ENCODE results near the gene ELF5.

ELF5 gene

GRCh38 chr11:34499719-34500500, 13.7 kb downstream of the ELF5 start:
- in situ Hi-C loops (cut with HindIII; ENCODE audit: low pct_unique_long_range_greater_than_20kb, low sequenced_read_pairs), result no loop called here

GRCh38 chr11:34495724-34496377, 17.7 kb downstream of the ELF5 start:
- in situ Hi-C loops (cut with HindIII; ENCODE audit: low pct_unique_long_range_greater_than_20kb, low sequenced_read_pairs), result no loop called here
- TF ChIP-seq JUND (IDR thresholded peaks at IDR 0.05; ENCODE audit: low read depth), result no peak
- DNase-seq (ENCODE audit: low read depth in 1 of 2, low spot score in 1 of 2), result no peak

More at GRCh38 chr11:34499719-34500500, 13.7 kb downstream of the ELF5 start:
- DNase-seq (ENCODE audit: low read depth in 1 of 2, low spot score in 1 of 2), result no peak
- no peak for TF ChIP-seq JUND (IDR thresholded peaks at IDR 0.05; ENCODE audit: low read depth)

DNA sequence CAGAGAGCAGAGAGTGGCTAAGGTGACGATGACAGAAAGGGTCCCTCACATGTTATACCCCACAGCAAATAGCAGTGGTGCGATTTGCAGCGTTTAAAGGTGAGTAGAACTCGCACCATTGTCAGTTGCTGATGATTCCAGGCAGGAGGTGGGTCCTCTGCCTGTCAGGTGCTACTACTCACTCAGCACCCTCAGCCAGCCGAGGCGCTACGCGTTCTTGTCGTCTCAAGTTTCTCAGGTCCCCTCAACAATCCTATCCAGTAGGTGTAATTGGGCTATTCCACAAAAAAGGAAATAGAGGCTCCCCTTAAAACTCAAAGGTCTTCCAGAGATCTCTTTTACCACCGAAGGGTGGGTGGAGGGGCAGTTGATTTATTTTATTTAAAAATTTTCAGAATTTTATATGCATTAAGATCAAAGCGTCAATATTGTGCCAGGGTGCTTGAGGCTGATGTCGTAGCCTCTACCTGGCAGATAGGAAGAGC, 18.3 kb downstream of the ELF5 start:
- TF ChIP-seq JUND (IDR thresholded peaks at IDR 0.05; ENCODE audit: low read depth), result no peak
- no peak for DNase-seq (ENCODE audit: low read depth in 1 of 2, low spot score in 1 of 2)
- in situ Hi-C loops (cut with HindIII; ENCODE audit: low pct_unique_long_range_greater_than_20kb, low sequenced_read_pairs), result no loop called here

GRCh38 chr11:34493926-34494595, 19.5 kb downstream of the ELF5 start:
- in situ Hi-C loops (cut with HindIII; ENCODE audit: low pct_unique_long_range_greater_than_20kb, low sequenced_read_pairs), result no loop called here
- DNase-seq (ENCODE audit: low read depth in 1 of 2, low spot score in 1 of 2), result no peak
- TF ChIP-seq JUND (IDR thresholded peaks at IDR 0.05; ENCODE audit: low read depth), result no peak

DNA sequence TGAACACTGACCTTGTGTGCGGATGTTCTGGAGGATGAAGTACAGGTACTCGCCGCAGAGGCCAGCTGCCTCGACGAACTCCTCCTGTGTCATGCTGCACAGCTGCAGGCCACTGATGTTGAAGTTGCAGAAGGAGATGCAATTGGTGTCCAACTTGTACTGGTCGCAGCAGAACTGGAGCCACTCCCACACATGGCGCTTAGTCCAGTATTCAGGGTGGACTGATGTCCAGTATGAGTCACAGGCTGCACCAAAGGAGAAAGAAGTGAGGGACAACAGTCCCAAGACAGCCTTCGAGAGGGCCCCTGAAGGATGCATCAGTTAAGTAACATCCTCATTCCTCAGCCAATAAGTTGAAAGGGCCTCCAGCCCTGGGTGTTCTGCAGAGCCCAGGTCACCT, 20.1 kb downstream of the ELF5 start:
- in situ Hi-C loops (cut with HindIII; ENCODE audit: low pct_unique_long_range_greater_than_20kb, low sequenced_read_pairs), result no loop called here
- no peak for TF ChIP-seq JUND (IDR thresholded peaks at IDR 0.05; ENCODE audit: low read depth)

DNA sequence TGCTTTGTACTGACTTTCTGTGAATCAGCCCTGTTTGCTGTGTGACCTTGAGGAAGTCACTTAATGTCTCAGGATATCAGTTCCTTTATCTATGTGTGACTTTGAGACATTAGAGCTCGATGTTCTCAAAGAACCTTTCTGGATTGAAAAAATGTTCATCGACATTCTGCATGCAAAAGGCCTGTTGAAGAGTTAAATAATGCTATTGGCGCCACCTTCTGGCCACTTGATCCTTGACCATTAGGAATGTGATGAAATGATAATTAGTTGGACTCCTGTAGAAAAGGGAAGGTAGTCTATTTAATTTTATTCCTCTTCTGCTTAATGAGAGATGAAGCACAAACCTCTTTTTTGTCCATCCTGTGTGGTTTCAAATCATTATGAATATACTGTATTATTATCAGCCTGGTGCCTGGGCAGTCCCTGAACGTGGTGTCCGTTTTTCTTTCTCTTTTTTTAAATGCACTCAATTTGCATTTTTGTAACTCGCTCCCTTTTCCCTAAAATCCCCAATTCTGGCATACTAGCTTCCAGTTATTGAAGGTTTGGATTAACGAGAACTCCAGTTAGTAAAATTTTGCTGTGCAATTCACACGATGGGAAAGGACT, 20.7 kb downstream of the ELF5 start:
- in situ Hi-C loops (cut with HindIII; ENCODE audit: low pct_unique_long_range_greater_than_20kb, low sequenced_read_pairs), result no loop called here
- peak; percentile 66 to 80 for DNase-seq (ENCODE audit: low read depth in 1 of 2, low spot score in 1 of 2)
- no peak for TF ChIP-seq JUND (IDR thresholded peaks at IDR 0.05; ENCODE audit: low read depth)

More for the DNA sequence above, 20.1 kb downstream of the ELF5 start:
- DNase-seq (ENCODE audit: low read depth in 1 of 2, low spot score in 1 of 2), result no peak

DNA sequence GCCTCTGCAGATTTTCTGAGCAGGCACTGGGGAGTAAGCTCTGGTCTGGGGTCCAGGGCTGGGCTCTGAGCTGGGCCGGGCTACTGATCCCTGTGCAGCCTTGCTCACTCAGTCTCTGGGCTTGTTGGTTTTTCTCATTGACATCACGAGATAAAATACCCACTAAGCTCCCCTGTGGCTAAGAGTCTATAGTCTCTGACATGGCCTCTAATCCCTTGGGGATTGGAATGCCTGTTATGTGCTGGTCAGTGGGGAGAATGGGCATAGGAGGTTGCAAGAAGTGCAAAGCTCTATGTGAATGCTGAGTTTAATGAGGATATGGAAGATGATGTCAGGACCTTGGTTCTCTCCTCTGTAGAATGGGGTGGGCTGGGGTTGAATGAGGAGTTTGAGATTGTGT, 23.3 kb downstream of the ELF5 start:
- in situ Hi-C loops (cut with HindIII; ENCODE audit: low pct_unique_long_range_greater_than_20kb, low sequenced_read_pairs), result no loop called here
- no peak for DNase-seq (ENCODE audit: low read depth in 1 of 2, low spot score in 1 of 2)
- TF ChIP-seq JUND (IDR thresholded peaks at IDR 0.05; ENCODE audit: low read depth), result no peak

DNA sequence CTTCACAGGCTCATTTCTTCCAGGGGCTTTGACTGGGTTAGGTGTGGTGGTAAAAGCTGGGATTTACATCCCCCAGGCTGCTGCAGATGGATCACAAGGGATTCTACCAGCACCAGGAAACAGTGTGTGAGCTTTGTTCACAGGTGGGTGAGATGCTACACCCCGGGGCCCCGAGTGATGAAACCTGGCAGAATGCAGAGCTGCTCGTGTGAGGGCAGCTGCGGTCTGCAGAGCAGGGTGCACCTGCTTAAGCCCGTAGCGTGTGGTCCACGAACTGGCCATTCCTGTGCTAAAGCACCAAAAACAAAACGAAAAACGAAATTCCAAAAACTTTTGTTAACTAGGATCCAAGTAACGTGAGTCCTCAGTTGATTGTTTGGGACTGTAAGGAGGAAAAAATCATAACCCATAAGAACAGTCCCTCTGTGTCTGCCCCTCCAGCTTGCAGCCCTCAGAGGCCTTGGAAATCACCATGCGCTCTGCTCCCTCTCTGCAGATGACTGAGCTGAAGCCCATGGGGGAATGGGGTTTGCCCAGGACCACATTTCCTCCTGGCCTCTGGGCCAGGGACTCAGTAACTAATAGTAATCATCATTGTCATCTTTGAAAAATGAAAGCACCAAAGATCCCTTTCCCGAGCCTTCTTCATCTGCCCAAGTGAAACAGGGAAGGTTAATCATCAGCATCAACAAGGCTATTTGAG, 24.6 kb downstream of the ELF5 start:
- no peak for DNase-seq (ENCODE audit: low read depth in 1 of 2, low spot score in 1 of 2)
- in situ Hi-C loops (cut with HindIII; ENCODE audit: low pct_unique_long_range_greater_than_20kb, low sequenced_read_pairs), result no loop called here
- TF ChIP-seq JUND (IDR thresholded peaks at IDR 0.05; ENCODE audit: low read depth), result no peak

DNA sequence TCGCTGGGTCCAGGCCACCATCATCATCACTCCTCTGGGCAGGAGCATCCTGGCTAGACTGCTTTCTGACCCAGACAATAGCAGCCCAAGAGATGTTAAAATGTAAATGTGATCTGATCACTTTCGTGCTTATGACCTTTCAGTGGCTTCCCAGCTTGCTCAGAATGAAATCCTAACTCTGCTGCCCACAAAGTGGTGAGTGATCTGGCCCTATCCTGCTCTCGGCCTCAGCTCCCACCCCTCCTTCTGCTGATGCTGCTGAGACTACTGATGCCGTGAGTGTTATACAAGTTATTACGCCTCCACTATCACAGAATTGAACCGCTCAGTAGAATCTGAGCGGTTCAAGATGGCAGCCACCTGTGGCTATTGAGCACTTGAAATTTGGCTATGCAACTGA, 26.2 kb downstream of the ELF5 start:
- DNase-seq (ENCODE audit: low read depth in 1 of 2, low spot score in 1 of 2), result no peak
- no peak for TF ChIP-seq JUND (IDR thresholded peaks at IDR 0.05; ENCODE audit: low read depth)
- in situ Hi-C loops (cut with HindIII; ENCODE audit: low pct_unique_long_range_greater_than_20kb, low sequenced_read_pairs), result no loop called here

GRCh38 chr11:34483106-34483874, 30.3 kb downstream of the ELF5 start:
- in situ Hi-C loops (cut with HindIII; ENCODE audit: low pct_unique_long_range_greater_than_20kb, low sequenced_read_pairs), result no loop called here
- no peak for DNase-seq (ENCODE audit: low read depth in 1 of 2, low spot score in 1 of 2)
- no peak for TF ChIP-seq JUND (IDR thresholded peaks at IDR 0.05; ENCODE audit: low read depth)

DNA sequence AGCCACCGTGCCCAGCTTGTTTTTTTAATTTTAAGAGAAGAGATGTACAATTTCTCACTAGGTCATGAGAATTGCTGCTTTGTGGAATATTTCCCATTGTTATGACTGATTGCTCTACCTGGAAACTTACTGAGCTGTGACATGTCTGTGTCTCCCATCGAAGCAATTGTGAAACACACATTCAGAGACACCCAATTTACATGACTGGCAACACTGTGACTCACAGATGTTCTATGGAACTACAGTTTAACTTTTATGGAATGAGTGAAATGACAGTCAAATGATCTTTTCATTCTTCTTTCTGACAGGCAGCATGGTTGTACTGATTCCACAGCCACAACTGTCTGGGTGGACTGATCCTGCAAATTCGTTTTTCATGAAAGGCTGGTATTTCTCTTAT, 32.3 kb downstream of the ELF5 start:
- DNase-seq (ENCODE audit: low read depth in 1 of 2, low spot score in 1 of 2), result no peak
- in situ Hi-C loops (cut with HindIII; ENCODE audit: low pct_unique_long_range_greater_than_20kb, low sequenced_read_pairs), result no loop called here
- no peak for TF ChIP-seq JUND (IDR thresholded peaks at IDR 0.05; ENCODE audit: low read depth)

Measured in T47D (cell line).